KG1 (cell line): ENCODE measurements around the gene OR10H3.
"Not testable (repeated sequence)": the region's sequence is repeated elsewhere in the genome, so short reads cannot be mapped to it uniquely, and the experiment has no call there.

Source experiments
- DNase-seq: peaks from one replicate; lab custom pipeline; 2025; lab: John Stamatoyannopoulos, UW

Gene OR10H3, protein sequence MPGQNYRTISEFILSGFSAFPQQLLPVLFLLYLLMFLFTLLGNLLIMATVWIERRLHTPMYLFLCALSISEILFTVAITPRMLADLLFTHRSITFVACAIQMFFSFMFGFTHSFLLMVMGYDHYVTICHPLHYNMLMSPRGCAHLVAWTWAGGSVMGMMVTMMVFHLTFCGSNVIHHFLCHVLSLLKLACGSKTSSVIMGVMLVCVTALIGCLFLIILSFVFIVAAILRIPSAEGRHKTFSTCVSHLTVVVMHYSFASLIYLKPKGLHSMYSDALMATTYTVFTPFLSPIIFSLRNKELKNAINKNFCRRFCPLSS

DNA sequence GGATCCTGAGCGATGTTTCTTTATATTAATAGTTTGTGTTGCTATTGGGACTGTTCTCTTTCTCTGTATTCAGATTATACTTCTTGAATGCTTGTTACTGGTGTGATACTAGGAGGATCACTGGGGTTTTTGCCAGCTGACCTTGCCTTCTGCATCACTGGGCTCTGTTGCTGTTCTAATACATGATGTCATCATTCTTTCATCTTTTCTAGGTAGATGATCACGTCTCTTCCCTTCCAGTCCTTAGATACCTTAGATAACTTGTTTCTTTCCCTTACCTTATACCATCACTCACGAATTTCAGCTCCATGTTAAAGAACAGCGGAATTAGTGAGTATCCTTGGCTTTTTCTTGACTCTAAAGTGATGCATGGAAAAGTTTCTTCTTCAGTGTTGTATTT lies at the start of gene OR10H3:
OR10H3 (plus strand) TSS at position 264 of the 400 bp plus-strand sequence. CDS start 3,408 bp downstream, outside the sequence.
- DNase-seq: no peak

DNA sequence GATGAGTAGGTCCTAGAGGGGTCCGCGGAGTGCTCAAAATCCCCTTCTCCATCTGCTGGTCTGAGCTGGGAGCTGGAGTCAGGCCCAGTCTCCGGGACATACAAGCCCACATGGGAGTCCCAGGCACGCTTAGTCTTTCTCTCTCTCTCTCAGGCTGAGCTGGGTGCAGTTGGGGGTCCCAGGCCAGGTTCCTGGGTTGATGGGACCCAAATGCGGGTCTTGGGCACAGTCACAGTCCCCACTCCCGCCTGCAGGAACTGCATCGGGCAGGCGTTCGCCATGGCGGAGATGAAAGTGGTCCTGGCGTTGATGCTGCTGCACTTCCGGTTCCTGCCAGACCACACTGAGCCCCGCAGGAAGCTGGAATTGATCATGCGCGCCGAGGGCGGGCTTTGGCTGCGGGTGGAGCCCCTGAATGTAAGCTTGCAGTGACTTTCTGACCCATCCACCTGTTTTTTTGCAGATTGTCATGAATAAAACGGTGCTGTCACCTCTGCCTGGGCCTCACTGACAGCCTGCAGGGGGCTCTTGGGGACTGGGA lies 41.1 kb upstream of the OR10H3 start:
- DNase-seq: no peak

DNA sequence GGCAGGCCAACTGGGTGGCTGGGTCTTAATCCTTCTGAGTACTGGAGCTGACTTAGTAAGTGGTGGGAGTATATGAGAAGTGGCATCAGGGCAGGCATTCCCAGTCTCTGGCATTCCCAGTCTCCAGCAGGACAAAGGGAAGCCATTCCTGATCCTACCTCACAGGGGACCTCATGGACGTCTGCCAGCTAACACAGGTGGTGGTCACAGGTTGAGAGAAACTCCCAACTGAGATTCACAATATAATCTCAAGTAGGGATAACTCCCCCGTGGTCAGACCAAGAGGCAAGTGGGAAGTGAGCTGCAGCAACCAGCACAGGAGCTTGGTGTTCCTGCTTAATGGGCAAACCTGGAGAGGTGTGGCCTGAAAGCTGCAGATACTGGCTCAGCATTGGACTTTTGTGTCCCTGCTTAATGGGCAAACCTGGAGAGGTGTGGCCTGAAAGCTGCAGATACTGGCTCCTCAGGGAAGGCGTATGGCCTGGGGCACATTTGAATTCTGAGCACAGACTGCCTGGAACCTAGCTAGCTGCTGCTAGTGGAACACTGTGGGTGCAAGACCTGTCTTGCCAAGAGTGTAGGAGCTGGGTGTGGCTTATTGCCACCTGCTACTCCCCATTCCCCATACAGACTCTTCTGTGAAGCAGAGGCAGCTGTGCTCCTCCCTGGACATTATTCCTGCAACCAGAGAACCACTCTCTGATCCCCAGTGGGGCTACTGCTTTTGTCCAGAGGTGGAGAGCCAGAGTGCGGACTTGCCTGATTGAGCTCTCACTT lies 35.8 kb upstream of the OR10H3 start:
- DNase-seq: no peak

DNA sequence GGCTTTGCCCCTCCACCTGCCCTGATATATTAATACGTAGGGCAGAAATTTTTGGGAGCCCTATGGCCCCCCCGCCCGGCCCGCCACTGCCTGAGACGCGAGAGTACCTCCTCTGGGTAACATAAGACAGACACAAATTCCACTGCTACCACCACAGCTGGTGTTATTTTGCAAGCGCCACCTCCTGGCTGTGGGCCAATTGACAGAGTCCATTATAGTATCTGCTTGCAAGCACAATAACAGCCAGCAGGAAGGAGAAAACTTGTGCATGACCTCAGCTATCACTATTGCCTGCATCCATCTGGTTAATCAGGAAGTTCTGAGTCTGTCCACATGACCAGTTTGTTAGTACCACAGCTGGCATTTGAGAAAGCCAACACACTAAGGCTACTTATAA lies 35.3 kb upstream of the OR10H3 start:
- DNase-seq: peak; percentile 29

DNA sequence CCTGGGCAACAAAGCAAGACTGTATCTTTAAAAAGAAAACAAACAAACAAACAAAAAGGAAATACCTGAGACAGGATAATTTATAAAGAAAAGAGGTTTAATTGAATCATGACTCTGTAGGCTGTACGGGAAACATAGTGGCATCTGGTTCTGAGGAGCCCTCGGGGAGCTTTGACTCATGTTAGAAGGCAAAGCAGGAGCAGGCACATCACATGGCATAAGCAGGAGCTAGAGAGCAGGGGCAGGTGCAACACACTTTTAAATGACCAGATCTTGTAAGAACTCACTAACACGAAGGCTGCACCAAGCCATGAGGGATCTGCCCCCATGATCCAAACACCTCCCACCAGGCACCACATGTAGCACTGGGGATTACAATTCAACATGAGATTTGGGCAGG lies 23.1 kb upstream of the OR10H3 start:
- DNase-seq: no peak

DNA sequence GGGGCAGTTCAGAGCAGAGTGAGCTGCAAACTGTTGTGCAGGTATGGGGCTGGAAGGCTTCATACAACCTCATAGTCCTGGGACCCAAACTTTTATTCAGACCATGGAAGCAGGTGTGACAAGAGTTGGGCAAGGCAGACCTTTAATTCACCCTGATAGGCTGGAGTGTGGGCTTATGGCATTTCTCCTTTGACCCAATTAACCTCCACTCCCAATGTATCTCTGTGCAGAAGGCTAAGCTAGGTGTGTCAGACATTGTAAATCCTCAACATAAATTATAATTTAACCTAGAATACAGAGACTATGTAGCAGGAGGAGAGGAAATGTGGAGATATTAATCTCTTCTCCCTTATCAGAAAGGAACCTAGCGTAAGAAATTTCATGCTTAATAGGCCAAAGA lies 22.1 kb upstream of the OR10H3 start:
- DNase-seq: no peak

DNA sequence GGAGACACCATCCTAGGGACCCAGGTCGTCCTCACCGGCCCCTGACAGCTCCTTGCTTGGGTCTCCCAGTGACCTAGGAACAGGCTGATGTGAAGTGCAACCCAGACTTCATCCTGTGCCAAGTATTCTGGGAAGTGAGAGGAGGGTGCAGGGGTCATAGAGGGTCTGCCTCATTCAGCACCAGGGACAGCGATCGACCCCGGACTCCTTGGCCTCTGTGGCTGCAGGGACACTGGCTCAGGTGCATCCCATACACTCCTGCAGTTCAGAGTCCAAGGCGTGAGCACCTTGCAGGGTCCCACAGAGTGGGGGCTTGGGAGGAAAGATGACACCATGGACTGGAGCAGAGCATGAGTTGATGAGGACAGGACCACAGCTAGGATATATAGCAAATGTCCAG lies 20.0 kb upstream of the OR10H3 start:
- no peak for DNase-seq

DNA sequence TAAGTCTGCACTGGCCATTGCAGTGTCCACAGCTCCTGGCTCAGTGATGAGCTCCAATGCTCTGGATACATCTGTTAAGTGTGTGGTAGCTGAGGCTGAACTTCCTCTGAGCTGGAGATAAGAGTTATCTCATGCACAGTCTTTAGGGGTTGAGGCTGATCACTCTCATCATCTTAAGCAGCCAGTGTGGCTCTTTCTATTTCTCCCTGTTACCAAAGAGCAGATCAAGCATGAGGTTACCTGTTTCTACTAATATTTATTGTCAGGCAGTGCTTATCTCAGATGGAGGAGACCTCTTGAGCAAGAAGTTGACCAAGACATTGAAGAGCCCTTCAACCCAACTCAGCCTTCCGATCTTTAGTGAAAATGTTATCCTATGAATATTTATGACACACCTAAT lies 16.5 kb upstream of the OR10H3 start:
- no peak for DNase-seq

DNA sequence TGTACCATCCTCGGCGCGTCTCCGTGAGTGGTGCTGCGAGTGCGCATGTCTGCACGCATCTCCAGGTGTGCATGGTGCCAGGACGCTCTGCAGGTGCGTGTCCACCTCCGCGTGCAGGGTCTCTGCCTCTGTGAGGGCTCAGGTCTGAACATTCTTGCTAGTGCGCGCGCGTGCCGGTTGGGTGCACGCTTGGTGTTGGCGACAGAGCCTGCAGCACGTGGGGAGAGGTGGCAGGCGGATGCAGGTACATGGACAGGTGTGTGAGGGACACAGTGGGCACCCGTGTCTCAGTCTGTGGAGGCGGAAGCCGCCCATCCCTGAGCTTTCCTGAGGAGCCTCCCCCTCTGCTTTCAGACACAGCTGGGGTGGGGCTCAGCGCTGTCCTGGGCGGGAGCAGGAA lies 14.8 kb upstream of the OR10H3 start:
- DNase-seq: no peak

DNA sequence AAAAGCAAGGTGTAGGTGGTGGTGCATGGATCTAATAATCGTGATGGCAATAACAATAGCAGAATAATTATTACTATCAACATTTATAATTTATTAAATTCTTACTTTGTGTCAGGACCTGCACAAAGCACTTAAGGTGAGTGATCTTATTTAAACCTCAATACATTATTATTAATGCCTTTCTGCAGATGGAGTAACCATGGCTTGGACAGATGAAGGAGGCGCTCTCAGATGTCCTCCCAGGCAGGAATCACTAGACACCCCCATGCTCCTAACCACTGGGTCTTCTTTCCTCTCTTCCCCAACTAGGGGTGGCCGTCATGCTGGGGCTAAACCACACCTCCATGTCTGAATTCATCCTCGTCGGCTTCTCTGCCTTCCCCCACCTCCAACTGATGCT lies 10.1 kb upstream of the OR10H3 start, which contains the start of gene OR10H2:
OR10H2 (plus strand) TSS at position 301 of the 400 bp plus-strand sequence; CDS start at position 321, 20 bp downstream.
- DNase-seq: no peak

DNA sequence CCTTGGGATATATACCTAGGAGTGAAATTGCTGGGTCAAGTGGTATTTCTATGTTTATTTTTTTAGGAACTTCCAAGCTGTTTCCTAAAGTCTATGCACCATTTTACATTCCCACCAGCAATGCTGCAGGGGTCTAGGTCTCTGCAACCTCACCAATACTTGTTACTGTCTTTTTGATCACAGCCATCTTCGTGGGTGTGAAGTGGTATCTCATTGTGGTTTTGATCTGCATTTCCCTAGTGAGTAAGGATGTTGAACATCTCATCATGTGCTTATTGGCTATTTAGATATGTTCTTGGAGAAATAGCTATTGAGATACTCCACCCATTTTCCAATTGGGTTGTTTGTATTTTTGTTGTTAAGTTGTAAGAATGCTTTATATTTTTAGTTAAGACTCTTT lies 7.2 kb upstream of the OR10H3 start:
- DNase-seq: no peak

DNA sequence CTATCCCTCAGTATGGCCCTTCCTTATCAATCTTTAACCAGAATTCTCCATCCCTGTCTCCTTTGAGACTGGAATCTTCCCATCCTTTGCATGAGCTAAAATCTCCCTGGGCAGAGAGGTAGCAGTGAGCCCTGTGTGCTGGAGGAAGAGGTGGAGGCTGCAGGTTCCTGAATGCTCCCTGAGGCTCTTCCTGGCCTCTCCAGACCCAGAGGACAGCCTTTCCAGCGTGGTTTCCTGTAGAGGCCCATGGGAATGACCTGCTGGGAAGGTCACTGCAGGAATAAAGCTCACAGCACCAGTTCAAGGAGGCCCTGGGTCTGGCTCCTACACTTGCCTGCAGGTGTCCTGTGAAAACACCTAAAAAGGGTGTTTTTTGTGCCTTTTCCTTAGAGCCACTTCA lies 5.4 kb upstream of the OR10H3 start:
- no peak for DNase-seq

DNA sequence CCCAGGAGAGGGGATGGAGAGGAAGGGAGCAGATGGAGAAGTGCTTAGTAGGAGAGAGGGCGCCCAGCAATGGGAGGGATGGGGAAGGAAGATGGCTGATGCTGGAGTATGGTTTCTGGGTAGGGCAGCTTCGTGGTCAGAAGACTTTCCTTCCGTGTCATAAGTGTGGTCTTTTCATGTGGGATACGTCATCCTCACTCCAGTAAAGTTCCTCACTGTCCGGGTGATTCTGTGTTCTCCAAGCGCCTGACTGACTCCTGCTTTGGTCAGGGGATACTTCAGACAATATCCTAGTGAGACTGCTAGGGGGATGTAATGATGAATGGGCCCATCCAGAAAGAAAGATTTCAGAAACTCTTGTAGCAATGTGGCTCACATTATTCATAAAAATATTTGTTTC lies 3.9 kb upstream of the OR10H3 start:
- no peak for DNase-seq

DNA sequence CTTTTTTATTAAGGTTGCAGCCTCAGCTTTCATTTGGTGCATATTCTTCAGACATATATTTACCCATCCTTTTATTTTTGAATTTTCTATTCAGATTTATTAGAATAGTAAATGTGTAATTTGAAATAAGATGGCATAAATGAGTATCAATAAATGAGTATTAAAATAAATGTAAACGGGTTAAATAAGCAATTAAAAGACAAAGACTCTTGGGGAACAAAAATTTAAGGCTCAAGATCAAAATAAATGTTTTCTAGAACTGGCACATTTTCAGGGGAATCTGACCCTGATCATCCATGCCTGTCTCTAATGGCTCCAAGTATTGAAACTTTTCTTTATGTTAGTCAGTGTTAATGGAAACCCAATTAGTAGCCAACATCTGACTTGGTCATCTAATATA lies 3.0 kb downstream of the OR10H3 start:
- no peak for DNase-seq

DNA sequence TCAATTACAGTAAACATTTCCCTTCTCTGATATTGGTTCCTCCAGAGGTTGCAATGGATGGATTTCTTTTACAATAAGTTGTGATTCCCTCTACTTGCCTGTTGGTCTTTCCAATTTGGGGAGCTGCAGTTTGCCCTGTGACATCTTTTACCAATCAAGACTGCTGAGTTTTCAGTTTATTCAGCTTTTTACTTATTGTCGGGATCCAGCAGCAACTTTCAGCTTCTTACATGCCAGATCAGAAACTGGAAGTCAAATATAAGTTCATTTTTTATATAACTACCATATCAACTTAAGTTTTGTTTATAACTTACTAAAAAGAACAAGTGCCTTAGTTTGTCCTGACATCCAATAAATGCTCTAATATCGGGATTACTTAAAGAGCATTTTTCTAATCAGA lies 10.5 kb downstream of the OR10H3 start:
- no peak for DNase-seq

DNA sequence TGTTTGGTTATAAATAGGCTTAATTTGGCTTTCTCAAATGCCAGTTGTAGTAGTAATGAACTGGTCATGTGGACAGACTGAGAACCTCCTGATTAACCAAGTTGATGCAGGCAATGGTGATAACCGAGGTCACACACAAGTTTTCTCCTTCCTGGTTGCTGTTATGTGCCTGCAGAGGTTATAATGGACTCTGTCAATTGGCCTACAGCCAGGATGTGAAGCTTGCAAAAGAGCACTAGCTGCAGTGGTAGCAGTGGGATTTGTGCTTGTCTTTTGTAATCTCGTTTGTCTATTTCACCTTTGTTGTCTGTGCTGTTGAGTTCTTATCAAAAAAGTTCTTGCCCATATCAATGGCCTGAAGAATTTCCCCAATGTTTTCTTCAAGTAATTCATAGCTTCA lies 20.6 kb downstream of the OR10H3 start:
- no peak for DNase-seq

DNA sequence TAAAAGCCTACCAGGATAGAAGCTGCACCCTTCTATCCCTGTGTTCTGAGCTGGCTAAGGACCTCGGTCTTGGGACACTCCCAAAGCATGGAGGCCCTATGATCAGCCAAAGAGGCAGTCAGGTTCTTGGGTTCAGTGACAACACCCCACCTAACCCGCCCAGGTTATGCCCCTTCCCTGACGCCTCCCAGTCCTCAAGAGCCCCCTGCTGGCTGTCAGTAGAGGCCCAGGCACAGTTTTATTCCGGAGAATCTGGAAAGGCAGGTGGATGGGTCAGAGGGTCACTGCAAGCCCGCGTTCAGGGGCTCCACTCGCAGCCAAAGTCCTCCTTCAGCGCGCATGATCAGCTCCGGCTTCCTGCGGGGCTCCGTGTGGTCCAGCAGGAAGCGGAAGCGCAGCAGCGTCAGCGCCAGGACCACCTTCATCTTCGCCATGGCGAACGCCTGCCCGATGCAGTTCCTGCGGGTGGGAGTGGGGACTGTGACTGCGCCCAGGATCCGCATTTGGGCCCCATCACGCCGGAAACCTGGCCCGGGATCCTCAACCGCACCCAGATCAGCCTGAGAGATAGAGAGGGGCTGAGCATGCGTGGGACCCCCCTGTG lies 22.3 kb downstream of the OR10H3 start:
- DNase-seq: no peak

DNA sequence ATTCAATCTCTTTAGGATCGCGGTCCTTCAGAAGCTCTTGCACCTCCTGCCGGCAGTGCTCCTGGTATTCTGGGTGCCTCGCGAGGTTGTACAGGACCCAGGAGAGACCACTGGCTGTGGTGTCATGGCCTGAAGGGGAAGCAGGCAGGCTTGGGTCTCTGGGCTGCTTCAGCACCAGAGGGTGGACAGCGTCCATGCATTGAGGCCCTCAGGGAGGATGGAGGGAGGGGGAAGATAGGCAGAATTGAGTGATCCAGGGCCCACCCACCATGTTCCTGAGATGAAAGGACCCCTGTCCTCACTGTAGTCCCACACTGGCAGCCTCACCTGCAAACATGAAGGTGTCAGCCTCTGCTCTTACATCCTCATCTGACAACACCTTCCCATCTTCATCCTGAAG lies 31.8 kb downstream of the OR10H3 start:
- DNase-seq: no peak

DNA sequence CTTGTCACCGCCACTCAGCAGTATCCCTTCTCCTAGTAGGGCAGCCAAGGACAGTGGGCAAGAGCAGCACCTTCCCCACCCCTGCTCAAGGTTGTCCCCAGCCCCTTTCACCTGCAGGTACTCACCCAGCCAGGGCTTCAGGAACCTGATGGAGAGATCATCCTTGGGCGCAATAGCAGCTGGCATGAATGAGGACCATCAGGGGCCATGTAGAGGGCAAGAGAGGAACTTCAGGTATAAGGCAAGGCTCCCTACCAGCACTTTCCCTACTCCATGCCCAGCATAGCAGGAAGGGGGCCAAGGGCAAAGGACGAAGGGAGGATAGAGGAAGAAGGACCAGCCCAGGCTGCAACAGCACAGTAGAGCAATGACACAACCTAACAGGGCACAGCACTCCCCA lies 36.4 kb downstream of the OR10H3 start:
- not testable (repeated sequence) for DNase-seq

DNA sequence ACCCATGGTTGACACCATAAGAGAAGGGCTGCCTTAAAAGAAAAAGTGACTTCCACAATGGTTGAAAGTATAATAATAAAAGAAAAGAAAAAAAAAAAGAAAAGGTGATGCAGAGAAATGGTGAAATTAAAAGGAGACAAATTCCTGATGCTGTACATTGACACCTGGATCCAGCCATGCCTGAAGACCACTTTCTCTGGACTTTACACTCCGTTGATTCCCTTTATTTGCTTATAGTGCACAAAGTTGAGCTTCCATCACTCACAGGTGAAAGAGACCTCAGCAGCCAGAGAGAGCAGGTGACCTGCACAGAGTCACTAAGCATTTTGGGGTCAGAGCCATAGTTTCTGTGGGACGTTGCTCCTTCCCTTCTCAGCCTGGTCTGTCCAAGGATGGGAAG lies 37.5 kb downstream of the OR10H3 start:
- DNase-seq: no peak

DNA sequence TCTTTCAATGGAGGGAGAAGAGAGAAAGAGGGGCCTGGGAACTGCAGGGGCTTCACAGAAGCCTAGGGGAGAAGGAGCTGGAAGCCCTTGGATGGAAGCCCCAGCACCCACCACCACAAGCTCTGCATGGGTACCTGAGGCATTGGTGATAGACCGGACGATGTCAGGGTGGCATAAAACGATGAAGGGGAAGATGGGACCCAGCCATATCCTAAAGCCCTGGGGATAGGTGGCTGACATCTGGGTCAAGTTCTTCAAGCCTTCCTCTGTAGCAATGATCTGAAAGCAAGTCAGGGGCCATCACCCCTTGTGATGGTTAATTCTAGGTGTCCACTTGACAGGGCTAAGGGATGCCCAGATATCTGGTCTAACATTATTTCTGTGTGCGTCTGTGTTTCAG lies 38.5 kb downstream of the OR10H3 start:
- no peak for DNase-seq

DNA sequence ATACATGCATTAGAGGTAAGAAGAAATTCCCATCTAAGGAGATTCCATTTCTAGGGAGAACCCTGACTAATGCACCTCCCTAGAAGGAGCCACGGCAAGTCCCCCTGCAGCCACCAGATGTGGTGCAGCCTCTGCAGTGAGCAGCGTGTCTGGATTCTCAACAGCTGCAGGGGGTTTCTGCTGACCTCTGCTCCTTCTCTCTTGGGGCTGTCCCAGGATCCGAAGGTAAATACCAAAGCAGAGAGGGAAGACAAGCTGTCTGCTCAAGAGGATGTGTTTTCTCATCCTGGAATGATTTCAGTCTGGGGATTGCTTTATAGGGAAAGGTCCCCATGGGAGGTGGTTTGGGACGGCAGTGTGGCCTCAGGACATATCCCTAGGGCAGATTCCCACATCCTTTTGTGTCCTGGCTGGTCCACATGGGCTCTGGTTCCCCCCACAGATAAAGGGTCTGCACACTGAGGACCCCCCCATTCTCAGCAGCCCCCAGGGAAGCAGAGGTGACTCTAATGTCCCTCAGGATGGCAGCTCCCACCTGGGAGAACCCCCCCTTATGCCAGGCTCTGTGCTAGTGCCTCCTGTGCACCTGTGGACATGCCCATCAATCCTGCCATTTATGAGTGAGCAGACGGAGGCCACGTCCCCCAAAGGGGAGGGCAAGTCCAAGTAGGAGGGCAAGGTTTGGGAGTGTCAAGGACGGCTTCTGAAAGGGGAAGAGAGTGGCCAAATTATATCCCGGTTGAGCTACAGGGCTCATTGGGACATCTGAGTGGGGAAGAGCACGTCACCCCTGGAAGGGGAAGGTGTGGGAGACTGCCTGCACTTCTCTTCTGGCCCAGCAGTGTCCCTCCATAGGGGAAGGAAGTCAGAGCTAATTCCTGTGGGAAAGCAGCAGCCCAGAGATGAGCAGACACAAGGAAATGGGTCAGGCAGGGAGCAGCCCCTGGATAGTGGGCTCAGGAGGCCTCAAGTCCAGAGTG lies 39.5 kb downstream of the OR10H3 start:
- DNase-seq: no peak
